Measurements from ENCODE around the gene TSPAN18. TPM values are rescaled to one million over a fixed set of nuclear protein-coding genes. Genes with fewer than 3 reads are reported as not detected.

The TSPAN18 gene
- total and polyA plus RNA-seq, 2 of the 4 experiments (the other 2 are of a cell fraction): 0.36 to 1.1 TPM

DNA sequence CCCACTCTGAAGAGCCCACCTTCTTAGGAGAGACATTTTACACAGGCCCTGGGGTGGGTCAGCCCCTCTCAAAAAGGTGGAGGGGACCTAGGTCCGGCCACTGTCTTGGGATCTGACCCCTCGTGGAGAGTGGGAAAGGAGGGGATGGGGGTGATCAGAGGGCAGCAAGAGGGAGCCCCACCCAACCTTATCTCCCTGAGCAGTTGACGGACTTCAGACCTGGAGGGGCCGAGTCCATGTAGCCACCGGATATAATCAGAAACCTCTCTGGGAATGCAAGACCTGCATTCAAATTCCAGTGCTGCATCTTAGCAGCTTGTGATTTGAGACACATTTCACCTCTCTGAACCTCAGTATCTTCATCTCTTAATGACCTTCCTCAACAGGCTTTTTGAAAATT, 179.9 kb downstream of the TSPAN18 start:
- TF ChIP-seq FOS (IDR thresholded peaks at IDR 0.05; ENCODE audit: low read depth, low read length): no peak
- TF ChIP-seq MAFK (IDR thresholded peaks at IDR 0.05; ENCODE audit: low read depth, low read length): no peak
- no peak for TF ChIP-seq CHD1 (IDR thresholded peaks at IDR 0.05; ENCODE audit: low read depth, low read length)
- no peak for TF ChIP-seq RAD21 (IDR thresholded peaks at IDR 0.05; ENCODE audit: low read length)
- TF ChIP-seq MAZ (IDR thresholded peaks at IDR 0.05; ENCODE audit: borderline replicate concordance, low read depth, low read length): no peak
- no peak for TF ChIP-seq BHLHE40 (IDR thresholded peaks at IDR 0.05; ENCODE audit: low read depth, low read length)
- no peak for TF ChIP-seq SMC3 (IDR thresholded peaks at IDR 0.05; ENCODE audit: low read depth, low read length)
- no peak for TF ChIP-seq RFX5 (IDR thresholded peaks at IDR 0.05; ENCODE audit: low read depth, low read length)
- no peak for TF ChIP-seq MXI1 (IDR thresholded peaks at IDR 0.05; ENCODE audit: borderline replicate concordance, low read depth, low read length)
- TF ChIP-seq, protein P1, sequence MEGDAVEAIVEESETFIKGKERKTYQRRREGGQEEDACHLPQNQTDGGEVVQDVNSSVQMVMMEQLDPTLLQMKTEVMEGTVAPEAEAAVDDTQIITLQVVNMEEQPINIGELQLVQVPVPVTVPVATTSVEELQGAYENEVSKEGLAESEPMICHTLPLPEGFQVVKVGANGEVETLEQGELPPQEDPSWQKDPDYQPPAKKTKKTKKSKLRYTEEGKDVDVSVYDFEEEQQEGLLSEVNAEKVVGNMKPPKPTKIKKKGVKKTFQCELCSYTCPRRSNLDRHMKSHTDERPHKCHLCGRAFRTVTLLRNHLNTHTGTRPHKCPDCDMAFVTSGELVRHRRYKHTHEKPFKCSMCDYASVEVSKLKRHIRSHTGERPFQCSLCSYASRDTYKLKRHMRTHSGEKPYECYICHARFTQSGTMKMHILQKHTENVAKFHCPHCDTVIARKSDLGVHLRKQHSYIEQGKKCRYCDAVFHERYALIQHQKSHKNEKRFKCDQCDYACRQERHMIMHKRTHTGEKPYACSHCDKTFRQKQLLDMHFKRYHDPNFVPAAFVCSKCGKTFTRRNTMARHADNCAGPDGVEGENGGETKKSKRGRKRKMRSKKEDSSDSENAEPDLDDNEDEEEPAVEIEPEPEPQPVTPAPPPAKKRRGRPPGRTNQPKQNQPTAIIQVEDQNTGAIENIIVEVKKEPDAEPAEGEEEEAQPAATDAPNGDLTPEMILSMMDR (conservative IDR thresholded peaks at IDR 0.05; ENCODE audit: low read depth, low read length): no peak
- no peak for TF ChIP-seq RCOR1 (IDR thresholded peaks at IDR 0.05; ENCODE audit: insufficient replicate concordance, low read length)
- no peak for TF ChIP-seq CEBPB (IDR thresholded peaks at IDR 0.05; ENCODE audit: low read depth, low read length)
- no peak for TF ChIP-seq POLR2A (IDR thresholded peaks at IDR 0.05; ENCODE audit: low read depth, low read length)
- TF ChIP-seq, protein P2, sequence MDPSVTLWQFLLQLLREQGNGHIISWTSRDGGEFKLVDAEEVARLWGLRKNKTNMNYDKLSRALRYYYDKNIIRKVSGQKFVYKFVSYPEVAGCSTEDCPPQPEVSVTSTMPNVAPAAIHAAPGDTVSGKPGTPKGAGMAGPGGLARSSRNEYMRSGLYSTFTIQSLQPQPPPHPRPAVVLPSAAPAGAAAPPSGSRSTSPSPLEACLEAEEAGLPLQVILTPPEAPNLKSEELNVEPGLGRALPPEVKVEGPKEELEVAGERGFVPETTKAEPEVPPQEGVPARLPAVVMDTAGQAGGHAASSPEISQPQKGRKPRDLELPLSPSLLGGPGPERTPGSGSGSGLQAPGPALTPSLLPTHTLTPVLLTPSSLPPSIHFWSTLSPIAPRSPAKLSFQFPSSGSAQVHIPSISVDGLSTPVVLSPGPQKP (IDR thresholded peaks at IDR 0.05; ENCODE audit: borderline replicate concordance, low read depth, low read length): no peak
- no peak for TF ChIP-seq NFE2L2 (IDR thresholded peaks at IDR 0.05; ENCODE audit: low read depth, low read length)
- TF ChIP-seq, protein P3, sequence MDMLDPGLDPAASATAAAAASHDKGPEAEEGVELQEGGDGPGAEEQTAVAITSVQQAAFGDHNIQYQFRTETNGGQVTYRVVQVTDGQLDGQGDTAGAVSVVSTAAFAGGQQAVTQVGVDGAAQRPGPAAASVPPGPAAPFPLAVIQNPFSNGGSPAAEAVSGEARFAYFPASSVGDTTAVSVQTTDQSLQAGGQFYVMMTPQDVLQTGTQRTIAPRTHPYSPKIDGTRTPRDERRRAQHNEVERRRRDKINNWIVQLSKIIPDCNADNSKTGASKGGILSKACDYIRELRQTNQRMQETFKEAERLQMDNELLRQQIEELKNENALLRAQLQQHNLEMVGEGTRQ (IDR thresholded peaks at IDR 0.05; ENCODE audit: low read depth, low read length): no peak
- no peak for ATAC-seq (ENCODE audit: low read depth)
- Histone ChIP-seq H3K18ac (ENCODE audit: low read depth, low read length) (no peak overlapping the region), H2BK15ac (ENCODE audit: low read depth, low read length) (no peak overlapping the region), H3K27me3 (ENCODE audit: control insufficient read depth, insufficient read depth, low read length) (peaks cover 20% of the 10 kb centered on the region), H2BK5ac (ENCODE audit: low read depth, low read length, poor library complexity, severe bottlenecking) (no peak overlapping the region), H3K4me1 (ENCODE audit: control insufficient read depth, insufficient read depth, low read length) (peaks cover 3% of the 10 kb centered on the region; the same call in 1 of the 2 replicates), H3K14ac (replicated peaks; ENCODE audit: low read depth, low read length) (no peak overlapping the region), H3K4me3 (ENCODE audit: insufficient read depth, low read depth, low read length) (no peak overlapping the region), H3K4ac (ENCODE audit: low read depth, low read length) (no peak overlapping the region), H2AFZ (replicated peaks; ENCODE audit: low read length, poor library complexity) (no peak overlapping the region), H4K91ac (ENCODE audit: insufficient read depth, low read depth, low read length) (no peak overlapping the region), H3K79me1 (ENCODE audit: low read depth in 1 of 2, low read length in 2 of 2) (no peaks in the 10 kb centered on the region), H2AK9ac (replicated peaks; ENCODE audit: low read depth, low read length, poor library complexity) (no peak overlapping the region), H4K20me1 (ENCODE audit: insufficient read depth, low read length) (no peaks in the 10 kb centered on the region), H3K36me3 (ENCODE audit: control insufficient read depth, insufficient read depth, low read length) (no peaks in the 10 kb centered on the region), H4K8ac (ENCODE audit: low read depth in 2 of 2, low read length in 2 of 2) (no peak overlapping the region), H3K9me3 (ENCODE audit: control insufficient read depth, insufficient read depth, low read length) (no peaks in the 10 kb centered on the region), H3K27ac (ENCODE audit: insufficient read depth, low read length) (no peak overlapping the region), H2BK120ac (ENCODE audit: low read depth, low read length) (no peak overlapping the region), H2BK20ac (ENCODE audit: low read depth, low read length) (no peak overlapping the region), H3K56ac (ENCODE audit: extremely low read depth, insufficient read depth, low read length) (no peak overlapping the region), H3K9ac (ENCODE audit: low read depth, low read length) (no peak overlapping the region), H3K4me2 (ENCODE audit: low read depth, low read length) (no peak overlapping the region), H3K9me1 (ENCODE audit: insufficient read depth, low read length) (no peaks in the 10 kb centered on the region), H2AK5ac (ENCODE audit: low read depth, low read length) (no peak overlapping the region), H4K5ac (ENCODE audit: low read depth, low read length) (no peak overlapping the region), H3K23ac (ENCODE audit: low read depth, low read length) (no peak overlapping the region)
- dilution Hi-C loops (cut with HindIII; ENCODE audit: low sequenced_read_pairs, unreplicated experiment): no loop called here
- intact Hi-C loops (cut with micrococcal nuclease): no loop called here
- DNase-seq: no peak
- no TSS peak for BruUV-seq (replicated peaks)
- ChIA-PET POLR2A (ENCODE audit: unreplicated experiment) (no interaction called here), CTCF (no interaction called here)
- in situ Hi-C loops (cut with MboI; ENCODE audit: low sequenced_read_pairs): loop anchor here (25.0 kb wide), 1 partner anchor 794 kb away; no protein-coding TSS in a partner anchor
- no CpG with 5 or more reads among the region's 5 CpGs for WGBS, 2 experiments (ENCODE audit: extremely low coverage in 2 of 2, insufficient read length in 1 of 2)

Data from IMR-90 (cell line).